OCI-LY7 (cell line): Measurements from ENCODE around the gene GRK5. TPM values are rescaled to one million over a fixed set of nuclear protein-coding genes. Genes with fewer than 3 reads are reported as not detected.

ENCODE experiments used
- BruUV-seq: library from RNA; stranded (reverse); fragments of 400-500 nt; replicated peaks from 2 replicates; lab custom pipeline; 2021; lab: Mats Ljungman, UMichigan
- CTCF ChIA-PET: fragments of 300-600 bp; sonication (Branson Sonifier 250); formaldehyde crosslinking; loops from one replicate; lab custom pipeline; 2022; ENCODE audit warnings: antibody characterized with exemption; ENCODE audit not compliant: unreplicated experiment; lab: Charles Lee
- POLR2A ChIA-PET: fragments of 300-600 bp; sonication (Branson Sonifier 250); formaldehyde crosslinking; loops from one replicate; lab custom pipeline; 2022; ENCODE audit warnings: antibody characterized with exemption; lab: Charles Lee
- DNase-seq: peaks from one replicate; pipeline ENCODE4 v3.0.0-alpha.2; 2015; ENCODE audit warnings: low spot score
- H2AFZ ChIP-seq: fragments of 200-600 bp; sonication (generic), shearing (Covaris generic); 2 replicates; pipeline ENCODE4 v1.6.1; 2014; ENCODE audit warnings: mild to moderate bottlenecking, antibody characterized with exemption, low read length, moderate library complexity
- H3K27ac ChIP-seq: fragments of 200-600 bp; sonication (generic); 2 replicates; pipeline ENCODE4 v1.5.1; 2014; ENCODE audit warnings: mixed run types, low read depth, mild to moderate bottlenecking, moderate library complexity, low read length, inconsistent platforms; ENCODE audit not compliant: poor library complexity, severe bottlenecking
- H3K36me3 ChIP-seq: fragments of 200-600 bp; sonication (generic); 2 replicates; pipeline ENCODE4 v1.6.1; 2014; ENCODE audit warnings: mild to moderate bottlenecking, antibody characterized with exemption, low read length, moderate library complexity, mixed read lengths; ENCODE audit not compliant: insufficient read depth
- H3K4me1 ChIP-seq: fragments of 200-600 bp; sonication (generic); 2 replicates; pipeline ENCODE4 v1.5.1; 2014; ENCODE audit warnings: mild to moderate bottlenecking, low read length; ENCODE audit not compliant: insufficient read depth, poor library complexity, severe bottlenecking
- H3K4me2 ChIP-seq: fragments of 200-600 bp; sonication (generic); 2 replicates; pipeline ENCODE4 v1.6.1; 2014; ENCODE audit warnings: mild to moderate bottlenecking, low read length
- H3K4me3 ChIP-seq: fragments of 200-600 bp; sonication (generic); 2 replicates; pipeline ENCODE4 v1.5.1; 2014; ENCODE audit warnings: mild to moderate bottlenecking, low read depth, low read length; ENCODE audit not compliant: poor library complexity, severe bottlenecking
- H3K79me2 ChIP-seq: fragments of 200-600 bp; sonication (generic); 2 replicates; pipeline ENCODE4 v1.6.1; 2016; ENCODE audit warnings: low read depth, mild to moderate bottlenecking, low read length, moderate library complexity, mixed read lengths; ENCODE audit not compliant: insufficient read depth
- H3K9me2 ChIP-seq: fragments of 200-600 bp; sonication (generic); 2 replicates; pipeline ENCODE4 v1.6.1; 2016; ENCODE audit warnings: mild to moderate bottlenecking, low read length, mixed read lengths; ENCODE audit not compliant: insufficient read depth
- H3K9me3 ChIP-seq: fragments of 200-600 bp; sonication (generic); 2 replicates; pipeline ENCODE4 v1.6.1; 2014; ENCODE audit warnings: mild to moderate bottlenecking, mixed run types, low read length, mixed read lengths
- H4K20me1 ChIP-seq: fragments of 200-600 bp; sonication (generic); 2 replicates; pipeline ENCODE4 v1.6.1; 2014; ENCODE audit warnings: mild to moderate bottlenecking, antibody characterized with exemption, low read length, moderate library complexity, mixed read lengths; ENCODE audit not compliant: insufficient read depth
- EZH2phosphoT487 ChIP-seq: fragments of 200-600 bp; sonication (generic); IDR thresholded peaks from 2 replicates; pipeline ENCODE4 v1.6.1; 2018; ENCODE audit warnings: low read depth, borderline replicate concordance, mild to moderate bottlenecking, mixed run types, antibody characterized with exemption, low read length, moderate library complexity, mixed read lengths
- intact Hi-C: fragments of 100-400 bp; cut with micrococcal nuclease; formaldehyde crosslinking; loops from one replicate; pipeline ENCODE4 v1.10.0; 2022; ENCODE audit not compliant: unreplicated experiment
- total RNA-seq, 2 experiments: library from RNA; depleted of rRNA in 1 of 2; stranded (reverse); fragments of >200 nt in 1 of 2; shearing (Covaris generic) in 1 of 2; gene quantifications; 2 replicates each; pipeline ENCODE4 v1.2.3, GENCODE V29; 2014 to 2022
- TF ChIP-seq, protein P1 (sequence below): fragments of 200-600 bp; sonication (generic); conservative IDR thresholded peaks from 2 replicates; pipeline ENCODE4 v1.5.1; 2014; ENCODE audit warnings: mild to moderate bottlenecking, antibody characterized with exemption, low read length, moderate library complexity, mixed read lengths

The GRK5 gene
- total RNA-seq, 2 experiments from 2014 or later, result 4.7 to 10.2 TPM

GRCh38 chr10:119348516-119349240 lies 141.3 kb downstream of the GRK5 start:
- H3K79me2 ChIP-seq, result no peaks in the 10 kb centered on the region
- BruUV-seq, result no TSS peak
- no peaks in the 10 kb centered on the region for H3K4me1 ChIP-seq
- no peak overlapping the region for H3K4me2 ChIP-seq
- TF ChIP-seq, protein P1, sequence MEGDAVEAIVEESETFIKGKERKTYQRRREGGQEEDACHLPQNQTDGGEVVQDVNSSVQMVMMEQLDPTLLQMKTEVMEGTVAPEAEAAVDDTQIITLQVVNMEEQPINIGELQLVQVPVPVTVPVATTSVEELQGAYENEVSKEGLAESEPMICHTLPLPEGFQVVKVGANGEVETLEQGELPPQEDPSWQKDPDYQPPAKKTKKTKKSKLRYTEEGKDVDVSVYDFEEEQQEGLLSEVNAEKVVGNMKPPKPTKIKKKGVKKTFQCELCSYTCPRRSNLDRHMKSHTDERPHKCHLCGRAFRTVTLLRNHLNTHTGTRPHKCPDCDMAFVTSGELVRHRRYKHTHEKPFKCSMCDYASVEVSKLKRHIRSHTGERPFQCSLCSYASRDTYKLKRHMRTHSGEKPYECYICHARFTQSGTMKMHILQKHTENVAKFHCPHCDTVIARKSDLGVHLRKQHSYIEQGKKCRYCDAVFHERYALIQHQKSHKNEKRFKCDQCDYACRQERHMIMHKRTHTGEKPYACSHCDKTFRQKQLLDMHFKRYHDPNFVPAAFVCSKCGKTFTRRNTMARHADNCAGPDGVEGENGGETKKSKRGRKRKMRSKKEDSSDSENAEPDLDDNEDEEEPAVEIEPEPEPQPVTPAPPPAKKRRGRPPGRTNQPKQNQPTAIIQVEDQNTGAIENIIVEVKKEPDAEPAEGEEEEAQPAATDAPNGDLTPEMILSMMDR, result no peak
- no peak for TF ChIP-seq EZH2phosphoT487
- no peak overlapping the region for H3K27ac ChIP-seq
- CTCF ChIA-PET, result no interaction called here
- no peaks in the 10 kb centered on the region for H4K20me1 ChIP-seq
- intact Hi-C loops, result no loop called here
- no peak for DNase-seq
- H3K9me2 ChIP-seq, result no peaks in the 10 kb centered on the region
- POLR2A ChIA-PET, result no interaction called here
- H2AFZ ChIP-seq, result no peak overlapping the region
- no peak overlapping the region for H3K4me3 ChIP-seq
- H3K36me3 ChIP-seq, result peaks cover 8% of the 10 kb centered on the region; the same call in 1 of the 2 replicates
- H3K9me3 ChIP-seq, result peaks cover 22% of the 10 kb centered on the region

- no peak overlapping the region for H3K4me3 ChIP-seq
- DNase-seq, result no peak
- H2AFZ ChIP-seq, result no peak overlapping the region
- TF ChIP-seq, protein P1, result no peak
- no peak for TF ChIP-seq EZH2phosphoT487
- H3K9me3 ChIP-seq, result peaks cover 22% of the 10 kb centered on the region
- CTCF ChIA-PET, result no interaction called here
- H3K27ac ChIP-seq, result no peak overlapping the region
- H3K4me2 ChIP-seq, result no peak overlapping the region
- no peaks in the 10 kb centered on the region for H3K79me2 ChIP-seq
- no peaks in the 10 kb centered on the region for H4K20me1 ChIP-seq
- H3K36me3 ChIP-seq, result peaks cover 8% of the 10 kb centered on the region; the same call in 1 of the 2 replicates
- no TSS peak for BruUV-seq
- H3K4me1 ChIP-seq, result no peaks in the 10 kb centered on the region
- intact Hi-C loops, result no loop called here
- POLR2A ChIA-PET, result no interaction called here
- H3K9me2 ChIP-seq, result no peaks in the 10 kb centered on the region
Measured at GRCh38 chr10:119349341-119349740, 142.0 kb downstream of the GRK5 start.

DNA sequence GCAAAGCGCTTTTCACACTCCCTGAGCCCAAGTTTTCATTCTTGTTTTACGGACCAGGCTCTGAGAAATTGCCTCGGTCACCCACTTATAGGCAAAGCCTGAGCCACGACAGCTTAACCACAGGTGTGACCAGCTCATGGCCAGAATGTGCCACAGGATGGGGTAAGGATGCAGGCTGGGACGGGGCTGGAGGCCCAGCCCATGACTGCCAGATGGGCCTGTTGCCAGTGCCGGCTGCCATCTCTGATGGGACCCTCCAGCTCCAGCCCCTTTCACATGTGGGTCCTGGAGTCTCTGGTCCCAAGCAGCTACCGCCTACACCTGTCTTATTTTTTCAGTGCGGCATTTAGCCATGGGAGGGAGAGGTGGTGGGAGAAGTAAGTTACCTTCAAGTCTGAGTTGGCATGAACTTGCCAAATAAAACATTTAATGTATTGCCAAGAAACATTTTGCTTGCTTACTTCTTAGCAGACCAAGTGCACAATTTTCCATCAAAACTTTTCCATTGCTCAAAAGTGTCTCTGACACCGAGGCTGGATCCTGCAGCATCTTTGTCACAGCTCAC lies 142.6 kb downstream of the GRK5 start:
- no peaks in the 10 kb centered on the region for H3K4me1 ChIP-seq
- H3K4me2 ChIP-seq, result no peak overlapping the region
- intact Hi-C loops, result no loop called here
- no peak overlapping the region for H2AFZ ChIP-seq
- no peak overlapping the region for H3K27ac ChIP-seq
- ChIA-PET CTCF (no interaction called here), POLR2A (no interaction called here)
- peaks cover 22% of the 10 kb centered on the region for H3K9me3 ChIP-seq
- H3K9me2 ChIP-seq, result no peaks in the 10 kb centered on the region
- H3K4me3 ChIP-seq, result no peak overlapping the region
- H3K36me3 ChIP-seq, result peaks cover 8% of the 10 kb centered on the region; the same call in 1 of the 2 replicates
- TF ChIP-seq EZH2phosphoT487, result no peak
- TF ChIP-seq, protein P1, result no peak
- BruUV-seq, result no TSS peak
- no peaks in the 10 kb centered on the region for H4K20me1 ChIP-seq
- no peak for DNase-seq
- H3K79me2 ChIP-seq, result no peaks in the 10 kb centered on the region
